Measurements from ENCODE around the gene LSM3. TPM values are rescaled to one million over a fixed set of nuclear protein-coding genes. Genes with fewer than 3 reads are reported as not detected.

Gene LSM3
- total RNA-seq, 5 donors from 2014 or later (not counting 1 experiment from before 2014, with no cell fraction given) = 6.7 to 8.4 (median 7.3) TPM

DNA sequence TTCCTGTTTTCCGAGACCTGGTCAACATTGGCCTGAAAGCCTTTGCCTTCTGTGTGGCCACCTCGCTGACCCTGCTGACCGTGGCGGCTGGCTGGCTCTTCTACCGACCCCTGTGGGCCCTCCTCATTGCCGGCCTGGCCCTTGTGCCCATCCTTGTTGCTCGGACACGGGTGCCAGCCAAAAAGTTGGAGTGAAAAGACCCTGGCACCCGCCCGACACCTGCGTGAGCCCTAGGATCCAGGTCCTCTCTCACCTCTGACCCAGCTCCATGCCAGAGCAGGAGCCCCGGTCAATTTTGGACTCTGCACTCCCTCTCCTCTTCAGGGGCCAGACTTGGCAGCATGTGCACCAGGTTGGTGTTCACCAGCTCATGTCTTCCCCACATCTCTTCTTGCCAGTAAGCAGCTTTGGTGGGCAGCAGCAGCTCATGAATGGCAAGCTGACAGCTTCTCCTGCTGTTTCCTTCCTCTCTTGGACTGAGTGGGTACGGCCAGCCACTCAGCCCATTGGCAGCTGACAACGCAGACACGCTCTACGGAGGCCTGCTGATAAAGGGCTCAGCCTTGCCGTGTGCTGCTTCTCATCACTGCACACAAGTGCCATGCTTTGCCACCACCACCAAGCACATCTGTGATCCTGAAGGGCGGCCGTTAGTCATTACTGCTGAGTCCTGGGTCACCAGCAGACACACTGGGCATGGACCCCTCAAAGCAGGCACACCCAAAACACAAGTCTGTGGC is 36.8 kb upstream of the LSM3 start:
- ChIA-PET POLR2A (interaction anchor here (0.6 to 6.6 kb wide), 9 partner anchors 10 to 261 kb away, joined by 3 to 78 read pairs (median 3); partner anchors contain the start of genes LSM3 (in 2 of the 2), TMEM43 (in 2 of the 2), CHCHD4 (in 1 of the 2) and SLC6A6 (in 1 of the 2)), CTCF (interaction anchor here in 1 of 2 donors (1.0 to 1.7 kb wide), 3 partner anchors 17 to 37 kb away, joined by 3 to 26 read pairs (median 8); partner anchors contain the start of genes CHCHD4, LSM3, TMEM43 and XPC)
- Histone ChIP-seq H3K36me3 (ENCODE audit: control insufficient read depth in 2 of 2, extremely low read depth in 1 of 2, insufficient read depth in 1 of 2, low read length in 1 of 2) (peaks cover 15 to 64% of the 10 kb centered on the region in 2 donors), H3K27ac (ENCODE audit: low read length) (peak overlapping the region; percentile 99), H3K4me3 (ENCODE audit: control insufficient read depth in 1 of 2, extremely low read depth in 1 of 2, low read length in 1 of 2) (no peak overlapping the region), H3K9me3 (no peaks in the 10 kb centered on the region), H3K4me1 (ENCODE audit: control insufficient read depth in 1 of 2, extremely low read depth in 1 of 2, insufficient read depth in 2 of 2, low read length in 2 of 2) (peaks cover 22 to 57% of the 10 kb centered on the region in 2 experiments), H3K27me3 (replicated peaks in 1 of 2; ENCODE audit: control insufficient read depth in 2 of 2, extremely low read depth in 1 of 2, insufficient read depth in 2 of 2, low read length in 1 of 2) (no peaks in the 10 kb centered on the region)
- H3K4me3 Mint-ChIP-seq = peak overlapping the region in 2 of 3 donors; percentile 50 to 70
- peak overlapping the region; percentile 96 for H3K27ac Mint-ChIP-seq
- 94% methylated on average over 15 of the region's 19 CpGs for WGBS (ENCODE audit: insufficient coverage)
- no peak for ATAC-seq (replicated peaks in 1 of 4)
- H3K27me3 Mint-ChIP-seq = no peaks in the 10 kb centered on the region
- DNase-seq = peak in 2 of 35 experiments; percentile 13 to 30
- H3K4me1 Mint-ChIP-seq = peaks cover 48 to 72% (median 66%) of the 10 kb centered on the region in 3 donors
- peaks cover 40% of the 10 kb centered on the region for H3K36me3 Mint-ChIP-seq
- H3K9me3 Mint-ChIP-seq = no peaks in the 10 kb centered on the region

DNA sequence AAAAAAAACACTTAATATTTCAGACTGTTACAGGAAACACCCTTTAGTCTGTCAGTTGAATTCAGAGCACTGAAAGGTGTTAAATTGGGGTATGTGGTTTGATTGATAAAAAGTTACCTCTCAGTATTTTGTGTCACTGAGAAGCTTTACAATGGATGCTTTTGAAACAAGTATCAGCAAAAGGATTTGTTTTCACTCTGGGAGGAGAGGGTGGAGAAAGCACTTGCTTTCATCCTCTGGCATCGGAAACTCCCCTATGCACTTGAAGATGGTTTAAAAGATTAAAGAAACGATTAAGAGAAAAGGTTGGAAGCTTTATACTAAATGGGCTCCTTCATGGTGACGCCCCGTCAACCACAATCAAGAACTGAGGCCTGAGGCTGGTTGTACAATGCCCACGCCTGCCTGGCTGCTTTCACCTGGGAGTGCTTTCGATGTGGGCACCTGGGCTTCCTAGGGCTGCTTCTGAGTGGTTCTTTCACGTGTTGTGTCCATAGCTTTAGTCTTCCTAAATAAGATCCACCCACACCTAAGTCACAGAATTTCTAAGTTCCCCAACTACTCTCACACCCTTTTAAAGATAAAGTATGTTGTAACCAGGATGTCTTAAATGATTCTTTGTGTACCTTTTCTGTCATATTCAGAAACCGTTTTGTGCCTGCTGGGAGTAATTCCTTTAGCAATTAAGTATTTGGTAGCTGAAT is 35.9 kb upstream of the LSM3 start:
- H3K4me1 Mint-ChIP-seq = peaks cover 48 to 74% (median 66%) of the 10 kb centered on the region in 3 donors
- 20% methylated on average over 4 of the region's 8 CpGs for WGBS (ENCODE audit: insufficient coverage)

DNA sequence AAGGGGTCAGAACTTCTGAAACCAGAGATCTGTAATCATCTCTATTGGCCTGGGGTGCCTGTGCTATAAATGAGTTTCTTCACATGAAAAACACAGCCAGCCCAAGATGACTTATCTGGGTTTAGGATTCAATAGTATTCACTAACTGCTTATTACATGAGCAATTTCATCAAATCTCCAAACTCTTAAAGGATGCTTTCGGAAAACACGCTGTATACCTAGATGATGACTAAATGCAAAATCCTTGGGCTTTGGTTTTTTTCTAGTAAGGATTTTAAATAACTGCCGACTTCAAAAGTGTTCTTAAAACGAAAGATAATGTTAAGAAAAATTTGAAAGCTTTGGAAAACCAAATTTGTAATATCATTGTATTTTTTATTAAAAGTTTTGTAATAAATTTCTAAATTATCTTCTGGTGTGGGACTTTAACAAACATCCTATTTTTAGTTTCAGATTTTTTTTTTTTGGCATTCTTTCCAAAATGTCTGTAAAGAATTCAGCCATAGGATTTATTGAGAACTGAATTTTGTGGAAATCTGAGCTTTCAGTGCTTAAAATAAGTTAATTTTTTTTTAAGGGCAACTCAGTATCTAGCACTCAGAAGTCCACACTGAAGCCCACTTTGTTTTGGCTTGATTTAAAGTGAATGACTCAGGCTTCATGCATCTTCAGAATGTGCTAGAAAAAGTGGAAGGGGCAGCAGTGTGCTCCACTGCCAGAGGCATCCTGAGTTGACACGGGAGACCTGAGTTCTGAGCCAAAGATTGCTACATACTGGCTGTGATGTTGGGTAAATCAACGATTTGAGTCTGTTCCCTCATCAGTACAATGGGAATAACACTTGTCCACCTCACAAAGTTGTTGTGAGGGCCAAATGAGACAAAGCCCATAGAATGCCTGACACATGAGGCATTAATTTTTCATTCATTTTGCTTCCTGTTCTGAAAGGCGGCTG is 35.1 kb upstream of the LSM3 start:
- Histone ChIP-seq H3K4me3 (ENCODE audit: control insufficient read depth in 1 of 2, extremely low read depth in 1 of 2, low read length in 1 of 2) (no peak overlapping the region), H3K27me3 (replicated peaks in 1 of 2; ENCODE audit: control insufficient read depth in 2 of 2, extremely low read depth in 1 of 2, insufficient read depth in 2 of 2, low read length in 1 of 2) (no peaks in the 10 kb centered on the region), H3K4me1 (ENCODE audit: control insufficient read depth in 1 of 2, extremely low read depth in 1 of 2, insufficient read depth in 2 of 2, low read length in 2 of 2) (peaks cover 22 to 57% of the 10 kb centered on the region in 2 experiments), H3K27ac (ENCODE audit: low read length) (peak overlapping the region; percentile 99), H3K9me3 (no peaks in the 10 kb centered on the region), H3K36me3 (ENCODE audit: control insufficient read depth in 2 of 2, extremely low read depth in 1 of 2, insufficient read depth in 1 of 2, low read length in 1 of 2) (peaks cover 21 to 64% of the 10 kb centered on the region in 2 donors)
- ChIA-PET POLR2A (interaction anchor here (0.6 to 6.6 kb wide), 11 partner anchors 9 to 1669 kb away, joined by 3 to 78 read pairs (median 5); partner anchors contain the start of genes LSM3 (in 2 of the 2), XPC (in 2 of the 2), CHCHD4 (in 1 of the 2) and SLC6A6 (in 1 of the 2)), CTCF (interaction anchor here in 1 of 2 donors (1.0 to 2.3 kb wide), 6 partner anchors 18 to 497 kb away, joined by 3 to 26 read pairs (median 6); partner anchors contain the start of genes CHCHD4, LSM3, TMEM43 and XPC)
- Mint-ChIP-seq H3K9me3 (no peaks in the 10 kb centered on the region), H3K4me3 (peak overlapping the region; percentile 50 to 70 (median 53)), H3K27ac (peak overlapping the region; percentile 98 to 100), H3K4me1 (peaks cover 48 to 71% (median 66%) of the 10 kb centered on the region in 3 donors), H3K27me3 (no peaks in the 10 kb centered on the region), H3K36me3 (peaks cover 44% of the 10 kb centered on the region)
- DNase-seq (no peak), ATAC-seq (replicated peaks in 1 of 4) (no peak)
- WGBS (ENCODE audit: insufficient coverage) = 88% methylated on average over 2 of the region's 7 CpGs

More for the DNA sequence above, 35.9 kb upstream of the LSM3 start:
- DNase-seq (peak in 33 of 35 experiments; percentile 38 to 87 (median 65)), ATAC-seq (replicated peaks in 1 of 4) (peak; percentile 37 to 72 (median 50))
- H3K27me3 Mint-ChIP-seq = no peaks in the 10 kb centered on the region
- H3K27ac ChIP-seq (ENCODE audit: low read length) = peak overlapping the region; percentile 99
- H3K9me3 Mint-ChIP-seq = no peaks in the 10 kb centered on the region
- H3K9me3 ChIP-seq = no peaks in the 10 kb centered on the region
- peaks cover 22 to 57% of the 10 kb centered on the region in 2 experiments for H3K4me1 ChIP-seq (ENCODE audit: control insufficient read depth in 1 of 2, extremely low read depth in 1 of 2, insufficient read depth in 2 of 2, low read length in 2 of 2)
- H3K36me3 Mint-ChIP-seq = peaks cover 49% of the 10 kb centered on the region
- peaks cover 16 to 64% of the 10 kb centered on the region in 2 donors for H3K36me3 ChIP-seq (ENCODE audit: control insufficient read depth in 2 of 2, extremely low read depth in 1 of 2, insufficient read depth in 1 of 2, low read length in 1 of 2)
- peak overlapping the region; percentile 96 for H3K27ac Mint-ChIP-seq
- POLR2A ChIA-PET = interaction anchor here (0.7 to 6.6 kb wide), 7 partner anchors 8 to 260 kb away, joined by 3 to 78 read pairs (median 6); partner anchors contain the start of genes LSM3 (in 2 of the 2), XPC (in 2 of the 2), CHCHD4 (in 1 of the 2) and SLC6A6 (in 1 of the 2)
- no peaks in the 10 kb centered on the region for H3K27me3 ChIP-seq (replicated peaks in 1 of 2; ENCODE audit: control insufficient read depth in 2 of 2, extremely low read depth in 1 of 2, insufficient read depth in 2 of 2, low read length in 1 of 2)
- H3K4me3 Mint-ChIP-seq = peak overlapping the region; percentile 50 to 70 (median 53)
- H3K4me3 ChIP-seq (ENCODE audit: control insufficient read depth in 1 of 2, extremely low read depth in 1 of 2, low read length in 1 of 2) = no peak overlapping the region
- CTCF ChIA-PET = interaction anchor here in 1 of 2 donors (1.0 to 1.7 kb wide), 3 partner anchors 18 to 36 kb away, joined by 3 to 26 read pairs (median 8); partner anchors contain the start of genes CHCHD4, LSM3, TMEM43 and XPC

DNA sequence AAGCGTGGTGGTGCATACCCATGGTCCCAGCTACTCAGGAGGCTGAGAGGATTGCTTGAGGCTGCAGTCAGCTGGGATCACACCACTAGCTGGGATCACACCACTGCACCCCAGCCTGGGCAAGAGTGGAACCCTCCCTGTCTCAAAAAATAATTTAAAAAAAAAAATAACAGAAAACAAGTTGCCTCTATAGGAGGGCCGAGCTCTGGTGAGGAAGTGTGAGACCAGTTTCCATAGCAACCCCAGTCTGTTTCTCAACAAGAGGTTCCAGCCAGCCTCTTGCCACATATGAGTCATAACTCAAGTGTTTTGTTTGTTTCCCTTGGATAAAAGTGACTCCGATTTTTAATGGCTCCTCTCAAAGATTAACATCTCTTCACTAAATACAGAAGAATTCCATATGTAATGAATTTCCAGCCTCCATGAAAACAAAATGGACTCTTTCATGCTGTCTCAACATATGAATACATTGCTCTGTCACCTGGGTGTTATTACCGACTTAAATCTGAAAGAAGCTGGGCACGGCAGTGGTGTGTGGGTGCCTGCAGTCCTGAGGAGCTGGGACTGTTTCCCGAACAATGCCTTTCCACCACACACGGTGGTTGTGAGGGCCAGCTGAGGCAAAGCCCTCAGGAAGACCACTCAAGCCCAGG is 34.1 kb upstream of the LSM3 start:
- peaks cover 19 to 57% of the 10 kb centered on the region in 2 donors for H3K36me3 ChIP-seq (ENCODE audit: control insufficient read depth in 2 of 2, extremely low read depth in 1 of 2, insufficient read depth in 1 of 2, low read length in 1 of 2)
- ATAC-seq (replicated peaks in 1 of 4) (peak; percentile 72 to 87 (median 80)), DNase-seq (peak in 34 of 35 experiments; percentile 35 to 95 (median 66))
- H3K4me1 ChIP-seq (ENCODE audit: control insufficient read depth in 1 of 2, extremely low read depth in 1 of 2, insufficient read depth in 2 of 2, low read length in 2 of 2) = peaks cover 22 to 57% of the 10 kb centered on the region in 2 experiments
- Mint-ChIP-seq H3K4me1 (peaks cover 48 to 69% (median 65%) of the 10 kb centered on the region in 3 donors), H3K36me3 (peaks cover 42% of the 10 kb centered on the region), H3K9me3 (no peaks in the 10 kb centered on the region), H3K27me3 (no peaks in the 10 kb centered on the region), H3K4me3 (peak overlapping the region; percentile 65 to 76 (median 70)), H3K27ac (peak overlapping the region; percentile 98 to 100)
- CTCF ChIA-PET = interaction anchor here in 1 of 2 donors (0.8 to 2.3 kb wide), 6 partner anchors 19 to 693 kb away, joined by 3 to 10 read pairs (median 4); partner anchors contain the start of genes CHCHD4, LSM3 and TMEM43
- POLR2A ChIA-PET = interaction anchor here (0.6 to 6.6 kb wide), 16 partner anchors 10 to 1676 kb away, joined by 3 to 78 read pairs (median 4); partner anchors contain the start of genes CHCHD4 (in 2 of the 2), LSM3 (in 2 of the 2), TMEM43 (in 2 of the 2) and XPC (in 2 of the 2)
- WGBS (ENCODE audit: insufficient coverage) = 16% methylated on average over 4 of the region's 7 CpGs
- peak overlapping the region; percentile 99 for H3K27ac ChIP-seq (ENCODE audit: low read length)
- H3K27me3 ChIP-seq (replicated peaks in 1 of 2; ENCODE audit: control insufficient read depth in 2 of 2, extremely low read depth in 1 of 2, insufficient read depth in 2 of 2, low read length in 1 of 2) = no peaks in the 10 kb centered on the region
- H3K9me3 ChIP-seq = no peaks in the 10 kb centered on the region
- no peak overlapping the region for H3K4me3 ChIP-seq (ENCODE audit: control insufficient read depth in 1 of 2, extremely low read depth in 1 of 2, low read length in 1 of 2)

DNA sequence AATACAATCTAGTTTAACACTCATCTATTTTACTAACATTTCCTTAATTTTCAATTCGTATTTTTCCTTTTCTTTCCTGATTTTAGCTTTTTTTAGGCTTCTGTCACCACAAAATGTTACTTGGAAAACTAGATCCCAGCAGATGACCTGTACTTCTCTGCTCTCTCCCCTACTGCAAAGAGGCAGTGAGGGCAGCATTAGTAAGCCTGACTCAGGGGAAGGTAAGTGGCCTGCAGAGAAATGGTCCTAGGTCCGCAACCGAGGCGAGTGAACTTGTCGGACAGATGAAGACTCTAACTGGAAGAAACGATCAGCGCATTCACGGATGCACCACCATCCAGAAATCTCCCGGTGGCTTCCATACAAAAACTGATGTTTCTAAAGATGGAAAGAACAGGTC is 33.4 kb upstream of the LSM3 start:
- H3K4me1 ChIP-seq (ENCODE audit: control insufficient read depth in 1 of 2, extremely low read depth in 1 of 2, insufficient read depth in 2 of 2, low read length in 2 of 2) = peaks cover 22 to 56% of the 10 kb centered on the region in 2 experiments
- peak in 1 of 35 experiments; percentile 14 for DNase-seq
- no peak overlapping the region for H3K4me3 ChIP-seq (ENCODE audit: control insufficient read depth in 1 of 2, extremely low read depth in 1 of 2, low read length in 1 of 2)
- ChIA-PET POLR2A (interaction anchor here (0.6 to 6.6 kb wide), 12 partner anchors 16 to 1677 kb away, joined by 3 to 78 read pairs (median 4); partner anchors contain the start of genes CHCHD4 (in 2 of the 2), LSM3 (in 2 of the 2), TMEM43 (in 2 of the 2) and XPC (in 1 of the 2)), CTCF (interaction anchor here in 1 of 2 donors (0.8 to 2.3 kb wide), 5 partner anchors 20 to 693 kb away, joined by 3 to 10 read pairs (median 4); partner anchors contain the start of genes CHCHD4, LSM3 and TMEM43)
- peak overlapping the region; percentile 98 to 100 for H3K27ac Mint-ChIP-seq
- peaks cover 37% of the 10 kb centered on the region for H3K36me3 Mint-ChIP-seq
- peaks cover 48 to 67% (median 62%) of the 10 kb centered on the region in 3 donors for H3K4me1 Mint-ChIP-seq
- whole genome bisulfite sequencing (ENCODE audit: insufficient coverage) = 98% methylated on average over 8 of the region's 9 CpGs
- H3K27me3 ChIP-seq (replicated peaks in 1 of 2; ENCODE audit: control insufficient read depth in 2 of 2, extremely low read depth in 1 of 2, insufficient read depth in 2 of 2, low read length in 1 of 2) = no peaks in the 10 kb centered on the region
- H3K9me3 ChIP-seq = no peaks in the 10 kb centered on the region
- H3K4me3 Mint-ChIP-seq = peak overlapping the region in 1 of 3 donors; percentile 65
- H3K36me3 ChIP-seq (ENCODE audit: control insufficient read depth in 2 of 2, extremely low read depth in 1 of 2, insufficient read depth in 1 of 2, low read length in 1 of 2) = peaks cover 14 to 55% of the 10 kb centered on the region in 2 donors
- ATAC-seq (replicated peaks in 1 of 4) = no peak
- peak overlapping the region; percentile 99 for H3K27ac ChIP-seq (ENCODE audit: low read length)
- H3K27me3 Mint-ChIP-seq = no peaks in the 10 kb centered on the region
- H3K9me3 Mint-ChIP-seq = no peaks in the 10 kb centered on the region
